K562 (cell line): ENCODE data around the gene SPATA21. TPM values are rescaled to one million over a fixed set of nuclear protein-coding genes. Genes with fewer than 3 reads are reported as not detected.

Experiments
- BRD9 ChIP-seq: fragments of 450-650 bp; IDR thresholded peaks from 2 replicates; pipeline ENCODE4 v1.6.1; 2018; ENCODE audit warnings: low read depth; ENCODE audit not compliant: partially characterized antibody
- CBX5 ChIP-seq: IDR thresholded peaks from 2 replicates; pipeline ENCODE4 v1.6.1; 2014; ENCODE audit warnings: low read depth, borderline replicate concordance
- ESRRB ChIP-seq: fragments of 250-450 bp; sonication (Bioruptor Pico); IDR thresholded peaks from 2 replicates; pipeline ENCODE4 v1.5.0; 2020; ENCODE audit warnings: mild to moderate bottlenecking, moderate library complexity, borderline replicate concordance
- FOXK1 ChIP-seq: sonication (generic); formaldehyde crosslinking; IDR thresholded peaks from 2 replicates; pipeline ENCODE4 v1.8.0; 2022; ENCODE audit warnings: missing genetic modification reagents, mild to moderate bottlenecking, borderline replicate concordance
- HDAC2 ChIP-seq: fragments of 450-650 bp; IDR thresholded peaks from 2 replicates; pipeline ENCODE4 v1.6.1; 2016; ENCODE audit warnings: mild to moderate bottlenecking
- HMG20A ChIP-seq: fragments of 450-650 bp; formaldehyde crosslinking; conservative IDR thresholded peaks from 2 replicates; pipeline ENCODE4 v1.4.0; 2020; ENCODE audit warnings: mild to moderate bottlenecking, mixed read lengths
- MBD2 ChIP-seq: sonication (generic); IDR thresholded peaks from 2 replicates; pipeline ENCODE4 v1.6.1; 2016; ENCODE audit warnings: low read depth, borderline replicate concordance
- MCM2 ChIP-seq: fragments of 450-650 bp; IDR thresholded peaks from 2 replicates; pipeline ENCODE4 v1.6.1; 2017; ENCODE audit warnings: low read depth, mild to moderate bottlenecking
- NR2C2 ChIP-seq, 2 experiments: fragments of 200-800 bp in 1 of 2; sonication (Bioruptor generic) in 1 of 2; sonication (generic) in 1 of 2; formaldehyde crosslinking in 1 of 2; IDR thresholded peaks; 2 replicates each; pipeline versions ENCODE4 v1.6.1 to v1.8.0; 2016 to 2022; ENCODE audit warnings: mild to moderate bottlenecking in 1 of 2, missing compliant biosample characterization in 1 of 2, missing genetic modification characterization in 1 of 2, missing genetic modification reagents in 1 of 2
- POLR3A ChIP-seq: IDR thresholded peaks from 2 replicates; pipeline ENCODE4 v1.6.1; 2011; ENCODE audit warnings: borderline replicate concordance, mild to moderate bottlenecking, moderate library complexity; ENCODE audit not compliant: insufficient read length, insufficient read depth; ENCODE audit errors: extremely low read depth
- PTRF ChIP-seq: fragments of 450-650 bp; IDR thresholded peaks from 2 replicates; pipeline ENCODE4 v1.6.1; 2016; ENCODE audit warnings: mild to moderate bottlenecking, missing genetic modification characterization, missing compliant biosample characterization
- U2AF2 ChIP-seq: fragments of 200-400 bp; formaldehyde crosslinking; optimal IDR thresholded peaks from 2 replicates; pipeline ENCODE3; 2017; ENCODE audit warnings: low read depth, mild to moderate bottlenecking, low read length
- YBX1 ChIP-seq: fragments of 450-650 bp; IDR thresholded peaks from 2 replicates; pipeline ENCODE4 v1.7.1; 2016; ENCODE audit warnings: mild to moderate bottlenecking
- ZNF121 ChIP-seq: sonication (generic); formaldehyde crosslinking; conservative IDR thresholded peaks from 2 replicates; pipeline ENCODE4 v1.8.0; 2022; ENCODE audit warnings: missing genetic modification reagents
- ZNF134 ChIP-seq: fragments of 250-450 bp; sonication (Bioruptor Pico); conservative IDR thresholded peaks from 2 replicates; pipeline ENCODE4 v1.4.0; 2020
- ZNF668 ChIP-seq: fragments of 250-450 bp; sonication (Bioruptor Pico); IDR thresholded peaks from 2 replicates; pipeline ENCODE4 v1.8.0; 2022; ENCODE audit warnings: mild to moderate bottlenecking, inconsistent platforms
- polyA plus RNA-seq, 8 experiments: library from polyadenylated mRNA; depleted of rRNA in 4 of 8; stranded (reverse) in 5 of 8; unstranded in 3 of 8; fragments of >200 nt; fragmentation: Nextera tagmentation in 2 of 8; fragmentation: Illumina TruSeq in 1 of 8; extraction: Ambion mirVana in 2 of 8; extraction: Trizol in 1 of 8; gene quantifications; 2 replicates each; pipeline versions ENCODE4 v1.2.1 to v1.2.3, GENCODE V29; 2011 to 2014; ENCODE audit warnings: inconsistent platforms in 1 of 8, missing spikeins in 1 of 8
- total RNA-seq, 7 experiments: library from RNA; depleted of rRNA in 6 of 7; stranded (reverse); fragments of >200 nt in 6 of 7; fragmentation: Illumina TruSeq in 2 of 7; extraction: Trizol in 2 of 7; gene quantifications; 2 replicates each; pipeline versions ENCODE4 v1.2.1 to v1.2.3, GENCODE V29; 2011 to 2021; ENCODE audit warnings: low replicate concordance in 1 of 7
- TF ChIP-seq, protein P1 (sequence below): fragments of 450-650 bp; IDR thresholded peaks from 2 replicates; pipeline ENCODE4 v1.6.1; 2016; ENCODE audit warnings: low read depth, mild to moderate bottlenecking, moderate library complexity
- TF ChIP-seq, protein P2 (sequence below): fragments of 450-650 bp; formaldehyde crosslinking; IDR thresholded peaks from 2 replicates; pipeline ENCODE4 v1.4.0; 2020; ENCODE audit warnings: mild to moderate bottlenecking
- TF ChIP-seq, protein P3 (sequence below), 2 experiments: fragments of 450-650 bp; IDR thresholded peaks; 2 replicates each; pipeline ENCODE4 v1.6.1; 2018; ENCODE audit warnings: mild to moderate bottlenecking in 2 of 2, low read depth in 1 of 2; ENCODE audit not compliant: partially characterized antibody in 2 of 2
- TF ChIP-seq, protein P4 (sequence below): IDR thresholded peaks from 3 replicates; pipeline ENCODE4 v1.6.1; 2011; ENCODE audit warnings: borderline replicate concordance, mild to moderate bottlenecking, moderate library complexity; ENCODE audit not compliant: insufficient read length; ENCODE audit errors: extremely low read depth

Gene SPATA21
- total and polyA plus RNA-seq, 9 of the 15 experiments (the other 6 are each of a cell fraction or from before 2014, with no cell fraction given), result 0.10 to 0.36 (median 0.13) TPM; not detected in 3

DNA sequence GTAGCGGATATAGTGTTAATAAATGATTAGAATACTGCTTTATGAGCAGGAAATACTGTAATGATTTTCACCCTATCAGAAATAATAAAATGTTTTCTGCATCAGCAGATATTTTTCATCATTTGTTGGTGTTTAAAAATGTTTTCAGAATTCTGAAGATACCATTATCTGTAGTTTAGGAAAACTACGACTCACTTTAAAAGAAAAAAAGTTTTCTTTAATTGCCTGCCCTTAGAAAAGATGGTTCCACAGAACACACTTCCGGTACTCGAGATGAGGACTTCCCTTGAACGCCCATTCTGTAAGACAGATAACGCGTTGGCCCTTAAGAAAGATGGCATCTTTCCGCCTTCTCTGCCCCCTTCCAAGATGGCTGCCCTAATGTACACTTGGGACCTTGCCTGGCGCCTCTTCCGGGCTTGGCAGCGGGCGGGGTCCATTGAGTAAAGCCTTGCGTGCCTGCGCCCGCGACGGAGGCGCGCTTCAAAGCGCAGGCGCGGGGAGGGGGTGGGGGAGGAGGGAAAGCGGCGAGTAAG is 70.4 kb downstream of the SPATA21 start, which contains the start of gene SZRD1 (continued):
- TF ChIP-seq, protein P1, sequence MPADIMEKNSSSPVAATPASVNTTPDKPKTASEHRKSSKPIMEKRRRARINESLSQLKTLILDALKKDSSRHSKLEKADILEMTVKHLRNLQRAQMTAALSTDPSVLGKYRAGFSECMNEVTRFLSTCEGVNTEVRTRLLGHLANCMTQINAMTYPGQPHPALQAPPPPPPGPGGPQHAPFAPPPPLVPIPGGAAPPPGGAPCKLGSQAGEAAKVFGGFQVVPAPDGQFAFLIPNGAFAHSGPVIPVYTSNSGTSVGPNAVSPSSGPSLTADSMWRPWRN, result no peak
- TF ChIP-seq U2AF2, result no peak
- no peak for TF ChIP-seq CBX5
- 0 out of 2 replicates have a peak, but pooled peaks have one; percentile 11 for TF ChIP-seq ZNF134 (CRISPR knock-in tag)
- no peak for TF ChIP-seq PTRF (tag)
- peak; percentile 48; the same call in 1 of the 2 replicates for TF ChIP-seq ZNF668
- no peak for TF ChIP-seq HDAC2
- TF ChIP-seq ESRRB (CRISPR knock-in tag), result no peak
- TF ChIP-seq BRD9, result no peak
- no peak for TF ChIP-seq HMG20A (CRISPR knock-in tag)
- no peak for TF ChIP-seq ZNF121 (CRISPR knock-in tag)
- TF ChIP-seq, protein P2, sequence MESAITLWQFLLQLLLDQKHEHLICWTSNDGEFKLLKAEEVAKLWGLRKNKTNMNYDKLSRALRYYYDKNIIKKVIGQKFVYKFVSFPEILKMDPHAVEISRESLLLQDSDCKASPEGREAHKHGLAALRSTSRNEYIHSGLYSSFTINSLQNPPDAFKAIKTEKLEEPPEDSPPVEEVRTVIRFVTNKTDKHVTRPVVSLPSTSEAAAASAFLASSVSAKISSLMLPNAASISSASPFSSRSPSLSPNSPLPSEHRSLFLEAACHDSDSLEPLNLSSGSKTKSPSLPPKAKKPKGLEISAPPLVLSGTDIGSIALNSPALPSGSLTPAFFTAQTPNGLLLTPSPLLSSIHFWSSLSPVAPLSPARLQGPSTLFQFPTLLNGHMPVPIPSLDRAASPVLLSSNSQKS (CRISPR knock-in tag), result no peak
- no peak for TF ChIP-seq FOXK1
- TF ChIP-seq MBD2, result peak; percentile 75
- TF ChIP-seq, protein P3, sequence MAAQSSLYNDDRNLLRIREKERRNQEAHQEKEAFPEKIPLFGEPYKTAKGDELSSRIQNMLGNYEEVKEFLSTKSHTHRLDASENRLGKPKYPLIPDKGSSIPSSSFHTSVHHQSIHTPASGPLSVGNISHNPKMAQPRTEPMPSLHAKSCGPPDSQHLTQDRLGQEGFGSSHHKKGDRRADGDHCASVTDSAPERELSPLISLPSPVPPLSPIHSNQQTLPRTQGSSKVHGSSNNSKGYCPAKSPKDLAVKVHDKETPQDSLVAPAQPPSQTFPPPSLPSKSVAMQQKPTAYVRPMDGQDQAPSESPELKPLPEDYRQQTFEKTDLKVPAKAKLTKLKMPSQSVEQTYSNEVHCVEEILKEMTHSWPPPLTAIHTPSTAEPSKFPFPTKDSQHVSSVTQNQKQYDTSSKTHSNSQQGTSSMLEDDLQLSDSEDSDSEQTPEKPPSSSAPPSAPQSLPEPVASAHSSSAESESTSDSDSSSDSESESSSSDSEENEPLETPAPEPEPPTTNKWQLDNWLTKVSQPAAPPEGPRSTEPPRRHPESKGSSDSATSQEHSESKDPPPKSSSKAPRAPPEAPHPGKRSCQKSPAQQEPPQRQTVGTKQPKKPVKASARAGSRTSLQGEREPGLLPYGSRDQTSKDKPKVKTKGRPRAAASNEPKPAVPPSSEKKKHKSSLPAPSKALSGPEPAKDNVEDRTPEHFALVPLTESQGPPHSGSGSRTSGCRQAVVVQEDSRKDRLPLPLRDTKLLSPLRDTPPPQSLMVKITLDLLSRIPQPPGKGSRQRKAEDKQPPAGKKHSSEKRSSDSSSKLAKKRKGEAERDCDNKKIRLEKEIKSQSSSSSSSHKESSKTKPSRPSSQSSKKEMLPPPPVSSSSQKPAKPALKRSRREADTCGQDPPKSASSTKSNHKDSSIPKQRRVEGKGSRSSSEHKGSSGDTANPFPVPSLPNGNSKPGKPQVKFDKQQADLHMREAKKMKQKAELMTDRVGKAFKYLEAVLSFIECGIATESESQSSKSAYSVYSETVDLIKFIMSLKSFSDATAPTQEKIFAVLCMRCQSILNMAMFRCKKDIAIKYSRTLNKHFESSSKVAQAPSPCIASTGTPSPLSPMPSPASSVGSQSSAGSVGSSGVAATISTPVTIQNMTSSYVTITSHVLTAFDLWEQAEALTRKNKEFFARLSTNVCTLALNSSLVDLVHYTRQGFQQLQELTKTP (IDR thresholded peaks at IDR 0.05; ENCODE audit: low read depth in 1 of 2, partially characterized antibody in 2 of 2), result no peak
- no peak for TF ChIP-seq YBX1
- no peak for TF ChIP-seq POLR3A
- TF ChIP-seq NR2C2 (CRISPR knock-in tag; IDR thresholded peaks at IDR 0.05), result no peak
- peak; percentile 94 for TF ChIP-seq NR2C2 (tag; IDR thresholded peaks at IDR 0.05)
- TF ChIP-seq, protein P4, sequence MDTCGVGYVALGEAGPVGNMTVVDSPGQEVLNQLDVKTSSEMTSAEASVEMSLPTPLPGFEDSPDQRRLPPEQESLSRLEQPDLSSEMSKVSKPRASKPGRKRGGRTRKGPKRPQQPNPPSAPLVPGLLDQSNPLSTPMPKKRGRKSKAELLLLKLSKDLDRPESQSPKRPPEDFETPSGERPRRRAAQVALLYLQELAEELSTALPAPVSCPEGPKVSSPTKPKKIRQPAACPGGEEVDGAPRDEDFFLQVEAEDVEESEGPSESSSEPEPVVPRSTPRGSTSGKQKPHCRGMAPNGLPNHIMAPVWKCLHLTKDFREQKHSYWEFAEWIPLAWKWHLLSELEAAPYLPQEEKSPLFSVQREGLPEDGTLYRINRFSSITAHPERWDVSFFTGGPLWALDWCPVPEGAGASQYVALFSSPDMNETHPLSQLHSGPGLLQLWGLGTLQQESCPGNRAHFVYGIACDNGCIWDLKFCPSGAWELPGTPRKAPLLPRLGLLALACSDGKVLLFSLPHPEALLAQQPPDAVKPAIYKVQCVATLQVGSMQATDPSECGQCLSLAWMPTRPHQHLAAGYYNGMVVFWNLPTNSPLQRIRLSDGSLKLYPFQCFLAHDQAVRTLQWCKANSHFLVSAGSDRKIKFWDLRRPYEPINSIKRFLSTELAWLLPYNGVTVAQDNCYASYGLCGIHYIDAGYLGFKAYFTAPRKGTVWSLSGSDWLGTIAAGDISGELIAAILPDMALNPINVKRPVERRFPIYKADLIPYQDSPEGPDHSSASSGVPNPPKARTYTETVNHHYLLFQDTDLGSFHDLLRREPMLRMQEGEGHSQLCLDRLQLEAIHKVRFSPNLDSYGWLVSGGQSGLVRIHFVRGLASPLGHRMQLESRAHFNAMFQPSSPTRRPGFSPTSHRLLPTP, result no peak
- no peak for TF ChIP-seq MCM2
